ENCODE results near the gene SETD6.
A peak's percentile ranks its signal among the peaks of the same experiment; 100 is the strongest.

SETD6 gene

GRCh38 chr16:58494981-58495520 is 20.3 kb upstream of the SETD6 start:
- peak; percentile 81 for DNase-seq

GRCh38 chr16:58495521-58496331 is 19.6 kb upstream of the SETD6 start:
- DNase-seq = no peak

GRCh38 chr16:58497468-58497867 is 17.8 kb upstream of the SETD6 start:
- DNase-seq = no peak

- DNase-seq = no peak
Measured at GRCh38 chr16:58497935-58498334, 17.4 kb upstream of the SETD6 start.

- DNase-seq = no peak
Measured at GRCh38 chr16:58498341-58499091, 16.8 kb upstream of the SETD6 start.

GRCh38 chr16:58499092-58499511 is 16.2 kb upstream of the SETD6 start:
- no peak for DNase-seq

- peak; percentile 89 for DNase-seq
Measured at GRCh38 chr16:58499615-58500351, 15.5 kb upstream of the SETD6 start, which contains the start of gene NDRG4. Gene NDRG4 (plus strand): TSS chr16:58500143. CDS start chr16:58500249, 106 bp downstream.

- no peak for DNase-seq
Measured at GRCh38 chr16:58500430-58501241, 14.7 kb upstream of the SETD6 start.

GRCh38 chr16:58501242-58502131 is 13.8 kb upstream of the SETD6 start:
- peak; percentile 74 for DNase-seq

- no peak for DNase-seq
Measured at GRCh38 chr16:58502217-58502921, 12.9 kb upstream of the SETD6 start.

- no peak for DNase-seq
Measured at GRCh38 chr16:58503166-58503862, 12.0 kb upstream of the SETD6 start.

GRCh38 chr16:58503863-58504688 is 11.2 kb upstream of the SETD6 start:
- no peak for DNase-seq

- DNase-seq = peak; percentile 49
Measured at GRCh38 chr16:58506241-58507194, 8.8 kb upstream of the SETD6 start.

GRCh38 chr16:58507195-58507962 is 7.9 kb upstream of the SETD6 start:
- DNase-seq = no peak

GRCh38 chr16:58507963-58508670 is 7.2 kb upstream of the SETD6 start:
- DNase-seq = no peak

- DNase-seq = no peak
Measured at GRCh38 chr16:58508671-58509251, 6.6 kb upstream of the SETD6 start.

Measured in NCI-H2171 (cell line).